ENCODE results near the gene PRM3.

PRM3 gene, protein sequence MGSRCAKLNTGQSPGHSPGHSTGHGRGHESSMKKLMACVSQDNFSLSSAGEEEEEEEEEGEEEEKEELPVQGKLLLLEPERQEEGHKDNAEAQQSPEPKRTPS

DNA sequence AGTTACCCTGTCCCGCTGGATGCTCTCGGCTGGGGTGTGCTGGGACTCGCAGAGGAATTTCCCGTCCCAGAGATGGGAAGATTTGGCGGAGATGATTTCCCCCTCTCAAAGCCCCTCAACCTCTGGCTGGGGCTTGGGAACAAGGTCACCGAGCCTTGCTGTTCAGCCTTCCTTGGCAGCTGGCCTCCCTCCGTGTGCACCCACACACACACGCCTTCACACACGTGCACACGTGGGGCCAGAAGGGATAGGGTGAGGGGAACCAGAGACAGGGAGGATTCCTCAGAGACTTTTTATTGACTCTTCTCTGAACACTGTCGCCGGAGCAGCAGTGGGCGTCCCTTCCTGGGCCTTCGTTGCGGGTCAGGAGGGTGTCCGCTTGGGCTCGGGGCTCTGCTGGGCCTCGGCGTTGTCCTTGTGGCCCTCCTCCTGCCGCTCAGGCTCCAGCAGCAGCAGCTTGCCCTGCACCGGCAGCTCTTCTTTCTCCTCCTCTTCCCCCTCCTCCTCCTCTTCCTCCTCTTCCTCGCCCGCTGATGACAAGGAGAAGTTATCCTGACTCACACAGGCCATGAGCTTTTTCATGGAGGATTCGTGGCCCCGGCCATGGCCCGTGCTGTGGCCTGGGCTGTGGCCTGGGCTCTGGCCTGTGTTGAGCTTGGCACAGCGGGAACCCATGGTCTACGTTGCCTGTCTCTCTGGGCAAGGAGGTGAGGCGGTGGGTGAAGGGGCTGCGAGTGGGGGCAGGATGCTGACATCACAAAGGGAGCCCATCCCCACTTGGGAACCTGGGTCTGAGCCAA lies at the start of gene PRM3:
Gene PRM3, minus strand, starts transcription at position 709 of the 800 bp plus-strand sequence. Its CDS starts 34 bp downstream, at position 675.
- DNase-seq (ENCODE audit: low read depth), result no peak

DNA sequence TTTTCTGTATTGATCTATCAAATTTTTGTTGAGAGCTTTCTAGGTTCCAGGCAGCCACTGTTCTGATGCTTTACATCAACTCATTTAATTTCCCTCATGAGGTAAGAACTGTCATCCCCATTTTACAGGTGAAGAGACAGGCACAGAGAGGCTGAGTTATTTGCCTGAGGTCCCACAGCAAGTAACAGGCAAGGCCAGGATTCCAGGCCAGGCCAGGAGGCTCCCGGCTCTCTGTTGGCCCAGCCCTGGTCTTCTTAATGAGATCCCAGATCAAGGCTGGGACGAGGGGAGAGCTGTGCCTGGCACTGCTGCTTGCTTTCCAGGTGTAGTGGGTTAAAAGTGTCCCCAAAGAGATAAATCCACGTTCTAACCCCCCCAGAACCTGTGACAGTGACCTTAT lies 49.4 kb upstream of the PRM3 start:
- DNase-seq (ENCODE audit: low read depth), result no peak

DNA sequence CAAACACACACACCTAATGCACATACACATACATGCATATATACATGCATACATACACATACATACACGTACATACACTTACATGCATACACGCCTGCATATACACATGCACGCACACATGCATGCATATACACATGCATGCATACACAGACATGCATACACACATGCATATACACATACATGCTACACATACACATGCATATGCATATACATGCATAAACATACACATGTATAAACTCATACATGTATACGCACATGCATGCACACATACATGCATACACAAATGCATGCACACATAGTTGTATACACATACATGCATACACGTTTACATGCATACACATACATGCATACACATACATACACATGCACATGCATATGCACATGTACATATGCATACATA lies 48.2 kb upstream of the PRM3 start:
- DNase-seq (ENCODE audit: low read depth), result no peak

DNA sequence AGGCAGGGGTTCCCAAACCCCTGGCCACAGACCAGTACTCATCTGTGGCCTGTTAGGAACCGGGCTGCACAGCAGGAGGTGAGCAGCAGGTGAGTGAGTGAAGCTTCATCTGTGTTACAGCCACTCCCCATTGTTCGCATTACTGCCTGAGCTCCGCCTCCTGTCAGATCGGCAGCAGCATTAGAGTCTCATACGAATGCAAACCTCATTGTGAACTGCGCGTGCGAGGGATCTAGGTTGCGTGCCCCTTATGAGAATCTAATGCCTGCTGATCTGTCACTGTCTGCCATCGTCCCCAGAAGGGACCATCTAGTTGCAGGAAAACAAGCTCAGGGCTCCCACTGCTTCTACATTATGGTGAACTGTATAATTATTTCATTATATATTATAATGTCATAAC lies 46.7 kb upstream of the PRM3 start:
- no peak for DNase-seq (ENCODE audit: low read depth)

DNA sequence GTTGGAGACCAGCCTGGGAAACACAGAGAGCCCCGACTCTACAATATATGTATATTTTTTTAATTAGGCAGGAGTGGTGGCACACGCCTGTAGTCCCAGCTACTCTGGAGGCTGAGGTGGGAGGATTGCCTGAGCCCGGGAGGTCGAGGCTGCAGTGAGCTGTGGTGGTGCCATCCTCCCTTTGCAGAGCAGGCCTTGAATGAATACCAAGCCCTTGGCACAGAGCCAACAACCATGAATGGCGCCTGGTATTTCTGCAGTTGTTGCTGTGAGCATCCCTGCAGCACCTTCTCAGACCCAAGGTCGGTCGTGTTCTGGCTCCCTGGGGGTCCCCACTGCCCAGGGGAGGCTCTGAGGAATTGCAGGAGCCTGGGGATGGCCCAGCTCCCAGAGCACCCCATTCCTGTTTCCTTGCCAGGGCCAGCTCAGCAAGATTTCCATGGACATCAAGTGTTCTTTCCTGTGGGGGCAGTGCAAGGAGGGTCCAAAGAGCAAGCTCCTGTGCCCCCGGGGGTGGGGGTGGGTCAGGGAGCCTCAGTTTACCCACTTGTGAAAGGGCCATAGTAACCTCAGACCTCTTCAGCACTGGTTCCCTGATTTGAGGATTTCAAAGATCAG lies 46.2 kb upstream of the PRM3 start:
- no peak for DNase-seq (ENCODE audit: low read depth)

DNA sequence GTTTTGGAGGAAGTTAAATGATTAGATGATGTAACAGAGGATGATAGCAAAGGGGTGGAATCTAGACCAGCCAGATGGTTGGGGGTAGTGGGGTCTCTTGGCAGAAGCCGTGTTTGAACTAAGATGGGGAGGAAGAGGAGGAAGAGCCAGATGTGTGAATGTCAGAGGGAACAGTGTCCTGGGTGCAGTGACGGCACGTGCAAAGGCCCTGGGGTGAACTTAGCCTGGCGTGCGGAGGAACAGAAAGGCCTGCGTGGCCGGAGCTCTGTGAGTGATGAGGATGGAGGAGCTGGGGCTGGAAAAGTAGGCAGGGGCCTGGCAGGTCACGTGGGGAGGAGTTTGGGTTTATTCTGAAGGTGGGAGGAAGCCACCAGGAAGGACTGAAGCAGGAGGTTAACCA lies 45.4 kb upstream of the PRM3 start:
- DNase-seq (ENCODE audit: low read depth), result no peak

DNA sequence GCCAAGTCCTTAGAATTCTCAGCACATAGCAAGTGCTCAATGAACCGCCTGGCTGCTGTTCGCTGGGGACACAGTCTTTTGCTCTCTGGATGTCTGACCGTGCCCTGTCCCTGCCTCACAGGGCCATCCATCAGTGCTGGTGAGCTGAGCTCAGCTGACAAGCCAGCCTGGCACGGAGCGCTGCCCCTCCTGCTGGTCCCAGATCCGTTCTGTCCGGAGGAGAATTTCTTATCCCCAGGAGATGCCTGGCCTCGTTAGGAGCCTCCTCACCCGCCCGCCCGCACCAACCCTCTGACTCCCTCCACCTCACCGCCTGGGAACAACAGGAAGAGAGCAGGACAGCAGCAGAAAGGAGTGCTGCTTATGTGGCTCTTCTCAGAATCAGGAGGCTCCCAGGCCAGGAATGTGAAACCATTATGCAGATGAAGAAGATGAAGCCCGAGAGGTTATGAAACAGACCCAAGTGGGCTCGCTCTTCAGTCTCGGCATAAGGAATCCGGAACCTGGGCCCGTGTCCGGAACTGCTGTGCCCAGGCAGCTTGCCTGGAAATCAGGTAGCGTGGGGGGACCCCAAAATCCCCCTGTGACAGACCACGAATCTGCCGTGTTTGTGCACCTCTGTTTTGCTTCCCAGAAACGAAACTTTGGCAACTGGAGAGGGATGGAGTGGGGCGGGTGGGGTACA lies 43.0 kb upstream of the PRM3 start:
- no peak for DNase-seq (ENCODE audit: low read depth)

DNA sequence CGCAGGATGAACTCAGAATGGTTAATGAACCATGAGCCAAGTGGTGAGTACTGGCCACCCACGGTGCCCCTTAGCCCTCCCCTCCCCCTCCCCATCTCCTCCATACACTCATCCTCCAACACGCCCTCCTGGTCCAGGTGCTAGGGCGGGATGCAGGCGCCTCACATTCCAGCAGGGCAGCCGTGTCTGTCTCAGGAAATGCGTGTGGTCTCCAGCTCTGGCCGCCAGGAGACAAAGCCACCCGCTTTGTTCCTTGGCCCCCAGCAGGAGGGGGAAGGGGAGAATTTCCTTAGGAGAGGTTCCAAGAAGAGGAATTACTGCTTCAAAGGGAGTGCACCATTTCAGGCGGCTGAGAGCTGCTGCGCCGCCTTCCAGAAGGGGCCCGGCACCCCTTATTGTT lies 42.1 kb upstream of the PRM3 start:
- DNase-seq (ENCODE audit: low read depth), result no peak

DNA sequence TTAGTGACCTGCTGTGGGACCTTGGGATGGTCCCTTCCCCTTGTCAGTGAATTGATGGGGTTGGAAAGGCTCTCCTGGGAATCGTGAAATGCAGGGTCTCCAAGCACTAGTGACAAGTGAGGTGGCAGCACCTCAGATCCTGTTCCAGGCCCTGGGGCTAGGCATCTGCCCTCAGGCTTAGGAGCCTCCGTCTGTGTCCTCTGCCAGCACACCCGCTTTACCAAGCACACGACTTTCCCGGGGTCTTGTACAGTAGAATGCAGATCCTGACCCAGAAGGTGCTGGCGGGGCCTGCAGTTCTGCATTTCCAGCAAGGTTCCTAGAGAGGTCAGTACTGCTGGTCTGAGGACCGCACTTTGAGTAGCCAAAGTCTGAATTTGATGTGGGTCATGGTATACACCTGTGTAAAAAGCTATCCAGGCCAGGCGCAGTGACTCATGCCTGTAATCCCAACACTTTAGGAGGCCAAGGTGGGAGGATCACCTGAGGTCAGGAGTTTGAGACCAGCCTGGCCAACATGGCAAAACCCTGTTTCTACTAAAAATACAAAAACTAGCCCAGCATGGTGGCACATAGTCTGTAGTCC lies 41.0 kb upstream of the PRM3 start:
- DNase-seq (ENCODE audit: low read depth), result no peak

DNA sequence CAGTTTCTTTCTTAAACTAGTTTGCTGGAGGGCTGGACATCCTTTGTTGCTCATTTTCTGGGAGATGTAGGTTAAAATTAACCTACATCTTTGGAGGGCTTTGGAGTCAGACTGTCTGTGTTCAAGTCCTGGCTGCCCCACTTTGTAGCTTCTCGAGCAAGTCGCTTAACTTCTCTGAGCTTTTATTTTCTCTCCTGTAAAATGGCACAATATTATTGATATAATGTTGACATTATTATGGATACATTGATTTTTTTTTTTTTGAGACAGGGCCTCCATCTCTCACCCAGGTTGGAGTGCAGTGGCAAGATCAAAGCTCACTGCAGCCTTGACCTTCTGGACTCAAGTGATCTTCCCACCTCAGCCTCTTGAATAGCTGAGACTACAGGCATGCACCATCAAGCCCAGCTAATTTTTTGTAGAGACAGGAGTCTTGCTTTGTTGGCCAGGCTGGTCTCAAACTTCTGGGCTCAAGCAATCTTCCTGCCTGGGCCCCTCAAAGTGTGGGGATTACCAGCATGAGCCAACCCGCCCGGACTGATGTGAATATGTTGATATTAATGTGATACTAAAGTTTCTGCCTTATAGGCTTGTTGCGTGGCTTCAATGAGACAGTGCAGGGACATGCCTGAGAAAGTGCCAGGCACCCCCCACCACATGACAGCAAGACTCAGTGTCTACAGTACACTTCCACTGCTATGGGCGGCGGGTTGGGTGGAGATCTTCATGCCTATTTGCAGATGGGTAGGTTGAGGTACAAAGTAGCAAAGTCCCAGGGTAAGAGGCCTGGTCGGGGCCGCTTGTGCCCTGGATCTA lies 40.3 kb upstream of the PRM3 start:
- no peak for DNase-seq (ENCODE audit: low read depth)

DNA sequence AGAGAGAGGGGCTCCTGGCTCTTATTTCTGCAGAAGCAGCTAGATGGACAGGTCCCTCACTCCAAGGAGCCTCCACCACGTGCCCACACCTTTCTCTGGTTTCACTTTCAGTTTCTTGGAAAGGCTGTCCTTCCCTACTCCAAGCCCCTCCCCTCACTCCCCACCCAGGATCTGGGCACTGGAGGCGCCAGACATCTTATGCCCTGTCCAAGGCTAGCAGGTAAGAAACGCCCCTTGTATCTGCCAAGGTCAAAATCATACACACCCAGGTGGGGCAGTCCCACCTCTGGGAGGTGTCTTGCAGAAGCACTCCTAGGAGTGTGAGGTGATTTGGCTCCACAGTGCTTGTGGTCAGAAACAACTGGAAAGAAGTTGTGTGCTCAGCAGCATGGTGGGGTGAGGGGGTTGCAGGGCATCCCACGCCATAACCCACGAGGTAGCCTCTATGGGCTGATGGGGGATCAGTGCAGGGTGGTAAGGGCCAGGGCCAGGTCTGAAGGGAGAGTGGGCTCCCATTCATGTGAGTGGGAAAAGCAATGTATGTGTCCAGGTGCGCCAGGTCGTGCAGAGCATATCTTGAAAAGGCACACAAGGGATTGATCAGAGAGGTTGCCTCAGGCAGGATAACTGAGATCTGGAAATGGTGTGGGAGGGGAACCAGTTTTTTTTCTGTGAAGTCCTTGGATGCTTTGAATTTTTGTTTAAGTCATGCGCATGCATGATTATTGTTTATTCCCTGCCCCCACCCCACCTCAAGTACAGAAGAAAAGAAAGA lies 39.5 kb upstream of the PRM3 start:
- DNase-seq (ENCODE audit: low read depth), result no peak

DNA sequence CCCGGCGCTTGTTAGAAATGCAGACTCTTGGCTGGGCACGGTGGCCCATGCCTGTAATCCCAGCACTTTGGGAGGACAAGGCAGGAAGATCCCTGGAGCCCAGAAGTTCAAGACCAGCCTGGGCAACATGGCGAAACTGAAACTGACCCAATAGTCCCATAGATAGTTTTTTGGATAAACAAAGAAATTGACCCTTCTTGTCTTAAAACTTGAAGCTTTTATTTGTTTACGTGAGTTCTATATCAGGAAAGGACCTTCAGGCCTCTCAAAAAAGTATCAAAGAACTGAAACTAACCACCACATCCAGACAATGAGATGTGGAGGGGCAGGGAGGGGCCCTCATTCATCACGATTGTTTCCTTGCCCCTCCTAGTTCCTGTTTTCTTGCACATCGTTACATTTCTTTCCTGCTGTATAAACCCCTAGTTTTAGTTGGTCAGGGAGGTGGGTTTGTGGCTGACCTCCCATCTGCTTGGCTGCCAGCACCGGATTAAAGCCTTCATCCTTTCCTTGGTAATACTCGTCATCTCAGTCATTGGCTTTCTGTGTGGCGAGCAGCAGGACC lies 37.6 kb upstream of the PRM3 start:
- DNase-seq (ENCODE audit: low read depth), result no peak

DNA sequence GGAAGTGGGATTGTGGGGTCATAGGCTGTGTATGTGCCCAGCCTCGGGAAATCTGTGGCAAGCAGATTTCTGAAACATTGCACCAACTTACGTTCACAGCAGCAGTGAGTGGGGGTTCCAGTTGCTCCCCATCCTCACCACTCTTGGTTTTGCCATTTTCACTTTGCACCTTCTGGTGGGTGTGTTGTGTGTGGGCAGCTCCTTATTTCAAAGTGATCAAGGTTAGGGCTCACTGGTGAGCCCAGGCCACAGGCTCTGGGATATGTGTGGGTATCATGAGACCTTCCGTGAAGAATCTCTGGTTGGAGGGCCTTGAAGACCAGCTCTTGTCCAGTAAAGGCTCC lies 37.2 kb upstream of the PRM3 start:
- no peak for DNase-seq (ENCODE audit: low read depth)

DNA sequence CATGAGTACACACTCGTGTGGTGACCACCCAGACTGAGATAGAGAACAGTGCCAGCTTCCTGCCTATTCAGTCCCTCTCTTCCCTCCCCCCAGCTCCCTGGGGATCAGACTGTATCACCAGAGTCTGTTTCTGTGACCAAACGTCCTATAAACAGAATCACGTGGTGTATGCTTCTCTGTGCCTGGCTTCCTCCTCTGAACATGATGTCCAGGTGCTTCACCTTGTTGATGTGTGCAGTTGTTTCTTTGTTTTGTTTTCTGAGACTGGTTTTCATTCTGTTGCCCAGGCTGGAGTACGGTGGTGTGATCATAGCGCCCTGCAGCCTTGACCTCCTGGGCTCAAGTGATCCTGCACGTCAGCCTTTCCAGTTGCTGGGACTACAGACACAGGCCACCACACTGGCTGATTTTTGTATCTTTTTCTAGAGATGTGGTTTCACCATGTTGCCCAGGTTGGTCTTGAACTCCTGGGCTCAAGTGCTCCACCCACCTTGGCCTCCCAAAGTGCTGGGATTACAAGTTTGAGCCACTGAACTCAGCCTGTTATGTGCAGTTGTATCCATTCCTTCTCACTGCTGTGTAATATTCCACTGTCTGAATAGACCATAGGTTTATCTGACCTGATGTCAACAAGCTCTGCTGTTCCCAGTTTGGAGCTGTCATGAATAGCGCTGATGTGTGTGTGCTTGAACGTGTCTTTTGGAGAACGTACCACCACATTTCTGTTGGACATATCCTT lies 36.6 kb upstream of the PRM3 start:
- DNase-seq (ENCODE audit: low read depth), result no peak

DNA sequence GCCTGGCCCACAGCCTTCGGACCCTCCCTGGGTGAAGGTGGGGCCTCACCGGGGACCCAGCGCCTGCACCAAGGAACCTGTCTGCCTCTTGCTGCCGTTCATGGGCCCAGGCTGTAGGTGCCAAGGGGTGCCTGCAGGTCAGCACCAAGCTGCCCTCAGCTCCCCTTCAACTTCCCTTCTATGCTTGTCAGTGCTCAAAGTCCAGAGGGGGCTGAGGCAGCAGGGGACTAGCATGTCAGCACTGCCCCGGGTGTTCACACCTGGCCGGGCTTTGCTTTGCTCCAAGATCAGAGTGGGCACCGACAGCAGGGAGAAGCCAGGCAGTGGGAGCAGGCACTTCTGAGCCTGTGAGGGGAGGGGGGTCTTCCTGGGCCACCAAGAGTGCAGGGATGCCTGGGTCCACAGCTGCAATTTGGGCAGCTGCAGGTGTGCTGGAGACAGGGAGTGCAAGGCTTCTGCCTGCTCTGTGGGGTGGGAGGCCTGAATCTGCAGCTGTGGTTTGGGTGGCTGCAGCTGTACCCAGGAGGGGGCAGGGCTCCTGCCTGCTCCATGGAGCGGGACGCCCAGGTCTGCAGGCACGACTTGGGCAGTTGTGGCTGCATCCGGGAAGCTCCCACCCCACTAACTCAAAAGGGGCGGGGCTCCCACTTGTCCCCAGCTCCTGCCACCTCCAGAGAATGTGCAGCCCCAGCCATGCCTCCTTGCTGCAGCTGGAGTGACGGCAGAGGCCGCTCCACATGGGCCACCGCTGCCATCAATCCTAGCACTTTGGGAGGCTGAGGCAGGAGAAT lies 35.3 kb upstream of the PRM3 start:
- no peak for DNase-seq (ENCODE audit: low read depth)

DNA sequence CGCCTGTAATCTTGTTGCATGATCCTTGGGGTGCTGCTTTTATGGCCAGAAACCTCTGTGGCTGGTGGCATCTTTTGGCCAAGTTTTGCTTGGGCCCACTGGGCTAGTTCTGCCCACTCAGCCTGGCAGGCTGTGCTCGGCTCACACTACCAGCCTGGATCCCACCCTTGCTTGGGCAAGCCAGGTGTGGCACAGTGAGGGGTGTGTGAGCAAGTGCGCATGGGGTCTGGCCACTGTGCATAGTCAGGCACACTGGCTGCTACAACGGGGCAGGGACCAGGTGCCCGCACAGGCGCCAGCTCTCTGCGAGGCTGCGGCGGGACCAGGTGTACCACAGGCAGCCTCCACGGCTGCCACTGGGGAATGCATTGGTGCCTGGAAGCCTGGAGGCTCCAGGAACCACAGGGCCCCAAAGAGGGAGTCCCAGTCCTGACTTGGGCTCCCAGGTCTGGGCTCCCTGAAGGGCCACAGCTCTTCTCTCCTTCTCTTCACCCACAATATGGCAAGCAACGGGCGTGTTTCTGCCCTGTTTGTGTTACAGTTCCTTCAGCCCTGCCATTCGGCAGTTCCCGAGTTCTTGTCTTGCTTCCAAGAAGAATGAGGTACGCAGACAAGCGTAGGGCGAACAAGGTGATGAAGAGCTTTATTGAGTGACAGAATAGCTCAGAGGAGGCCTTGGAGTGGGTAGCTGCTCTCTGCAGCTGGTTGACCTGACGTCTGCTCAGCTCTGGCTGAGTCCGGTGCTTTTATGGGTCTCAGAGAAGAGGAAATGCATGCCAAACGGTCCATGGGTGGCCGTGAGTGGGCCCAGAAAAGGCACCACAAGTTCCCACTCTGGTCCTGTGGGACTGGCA lies 34.4 kb upstream of the PRM3 start:
- no peak for DNase-seq (ENCODE audit: low read depth)

DNA sequence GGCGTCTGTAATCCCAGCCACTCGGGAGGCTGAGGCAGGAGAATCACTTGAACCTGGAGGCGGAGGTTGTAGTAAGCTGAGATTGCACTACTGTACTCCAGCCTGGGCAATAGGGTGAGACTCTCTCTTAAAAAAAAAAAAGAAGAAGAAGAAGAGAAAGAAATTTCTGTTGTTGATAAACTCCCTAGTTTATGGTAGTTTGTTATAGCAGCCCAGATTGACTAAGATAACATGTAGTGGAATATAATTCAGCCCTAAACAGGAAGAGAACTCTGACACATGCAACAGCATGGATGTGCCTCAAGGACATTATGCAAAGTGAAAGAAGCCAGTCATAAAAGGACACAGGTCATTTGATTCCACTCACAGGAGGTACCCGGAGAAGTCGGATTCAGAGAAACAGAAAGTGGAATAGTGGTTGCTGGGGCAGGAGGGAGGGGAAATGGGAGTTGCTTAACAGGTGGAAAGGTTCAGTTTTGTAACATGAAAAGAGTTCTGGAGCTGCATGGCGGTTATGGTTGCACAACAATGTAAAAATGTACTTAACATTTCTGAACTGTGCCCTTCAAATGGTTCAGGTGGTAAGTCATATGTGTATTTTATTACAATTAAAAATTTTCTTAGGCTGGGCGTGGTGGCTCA lies 33.7 kb upstream of the PRM3 start:
- DNase-seq (ENCODE audit: low read depth), result no peak

DNA sequence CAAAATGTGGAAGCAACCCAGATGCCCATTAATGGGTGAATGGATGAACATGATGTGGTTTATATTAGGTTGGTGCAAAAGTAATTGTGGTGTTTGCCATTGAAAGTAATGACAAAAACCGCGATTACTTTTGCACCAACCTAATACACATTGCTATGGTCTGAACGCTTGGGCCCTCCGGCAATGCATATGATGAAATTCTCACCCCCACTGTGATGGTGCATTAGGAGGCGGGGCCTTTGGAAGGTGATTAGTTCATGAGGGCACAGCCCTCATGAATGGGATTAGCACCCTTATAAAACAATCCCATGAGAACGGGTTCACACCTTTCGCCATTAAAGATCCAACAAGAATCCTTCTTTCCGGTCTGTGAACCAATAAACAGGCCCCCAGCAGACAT lies 33.0 kb upstream of the PRM3 start:
- no peak for DNase-seq (ENCODE audit: low read depth)
